GM18526 (cell line): ENCODE measurements around the gene DCTN3.

Experiments
- POLR2A ChIP-seq: IDR thresholded peaks from 3 replicates; pipeline ENCODE4 v1.6.1; 2011; ENCODE audit not compliant: insufficient read length; ENCODE audit errors: extremely low read depth

The DCTN3 gene

DNA sequence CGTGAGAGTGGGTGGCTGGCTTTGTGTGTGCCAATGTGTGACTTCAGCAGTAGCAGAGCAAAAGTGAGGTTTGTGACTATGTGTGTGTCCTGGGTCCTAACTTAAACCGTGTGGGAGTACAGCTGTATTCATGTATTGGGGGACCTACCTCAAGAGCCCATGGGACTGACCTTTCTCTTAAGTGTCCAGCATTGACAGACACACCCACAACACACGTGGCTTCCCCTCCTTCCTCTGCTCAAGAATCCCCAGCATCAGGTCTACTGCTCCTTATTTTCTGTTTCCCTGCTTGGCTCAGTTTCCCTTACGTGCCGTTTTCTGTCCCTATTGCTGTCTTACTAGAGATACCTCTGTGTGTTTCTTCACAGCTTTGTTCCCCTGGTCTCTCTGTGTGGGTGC lies 32.3 kb upstream of the DCTN3 start:
- no peak for TF ChIP-seq POLR2A

DNA sequence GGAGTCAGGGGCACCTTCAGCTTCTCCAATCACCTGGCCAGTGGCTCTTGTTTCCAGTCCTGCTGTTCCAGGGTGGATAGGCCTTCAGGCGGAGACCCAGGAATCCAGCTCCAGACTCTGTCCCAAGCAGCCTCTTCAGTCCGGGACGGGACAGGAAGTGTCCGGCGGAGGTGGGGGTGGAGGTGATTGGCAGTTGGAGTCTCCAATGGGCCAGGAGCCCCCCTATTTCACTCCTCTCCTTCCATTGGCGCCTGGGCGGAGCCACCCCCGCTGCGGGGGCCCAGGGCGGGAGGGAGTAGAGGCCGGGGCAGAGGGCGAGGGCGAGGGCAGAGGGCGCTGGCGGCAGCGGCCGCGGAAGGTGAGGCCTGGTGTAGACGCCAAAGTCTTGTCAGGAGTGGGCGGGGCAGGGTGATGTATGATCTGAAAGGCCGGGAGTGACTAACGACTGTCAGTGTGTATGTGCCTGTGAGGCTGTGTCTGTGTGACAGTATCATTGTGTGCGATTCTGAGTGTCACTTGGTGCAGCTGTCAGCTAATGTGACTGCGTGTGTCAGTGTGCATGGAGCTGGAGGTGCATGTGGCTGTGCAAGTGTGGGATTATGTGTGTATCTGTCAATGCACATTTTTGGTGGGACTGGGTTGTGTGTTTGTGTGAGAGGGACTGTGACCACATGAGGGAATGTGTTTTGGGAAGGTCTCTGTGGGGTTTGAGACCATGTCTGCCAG lies 31.7 kb upstream of the DCTN3 start, which contains the start of gene IL11RA:
IL11RA (plus strand) TSS at position 310 of the 726 bp plus-strand sequence. CDS start 3,033 bp downstream, outside the sequence.
- TF ChIP-seq POLR2A = no peak

GRCh38 chr9:34651321-34651720 lies 31.0 kb upstream of the DCTN3 start:
- TF ChIP-seq POLR2A = no peak

DNA sequence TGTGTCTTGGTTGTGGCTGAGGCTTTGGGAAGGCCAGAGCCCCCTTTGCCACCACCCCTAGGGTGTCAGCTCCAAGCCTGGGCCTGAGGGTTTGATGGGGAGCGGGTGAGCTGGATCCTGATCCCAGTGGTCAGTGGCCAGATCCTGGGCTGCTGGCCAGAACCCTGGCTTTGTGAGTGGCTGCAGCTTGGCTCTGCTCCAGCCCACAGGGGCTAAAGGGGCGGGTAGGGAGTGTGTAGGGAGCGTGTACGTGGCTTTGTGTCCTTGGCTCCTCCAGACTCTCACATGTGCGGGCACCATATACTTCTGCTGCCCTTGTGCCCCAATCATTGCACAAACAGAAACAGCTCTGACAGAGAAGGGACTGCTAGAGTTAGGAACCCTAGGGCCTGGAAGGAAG lies 30.5 kb upstream of the DCTN3 start:
- TF ChIP-seq POLR2A = no peak

DNA sequence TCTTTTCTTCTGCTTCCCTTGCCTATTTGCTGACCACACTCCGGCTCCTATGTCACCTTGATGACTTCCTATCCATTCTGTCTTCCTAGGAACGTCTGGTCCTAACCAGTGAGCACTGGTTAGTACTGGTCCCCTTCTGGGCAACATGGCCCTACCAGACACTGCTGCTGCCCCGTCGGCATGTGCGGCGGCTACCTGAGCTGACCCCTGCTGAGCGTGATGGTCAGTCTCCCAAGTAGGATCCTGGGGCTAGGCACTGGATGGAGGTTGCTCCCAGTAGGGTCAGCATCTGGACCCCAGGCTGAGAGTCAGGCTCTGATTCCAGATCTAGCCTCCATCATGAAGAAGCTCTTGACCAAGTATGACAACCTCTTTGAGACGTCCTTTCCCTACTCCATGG lies 28.4 kb upstream of the DCTN3 start:
- no peak for TF ChIP-seq POLR2A

GRCh38 chr9:34647651-34648050 lies 27.4 kb upstream of the DCTN3 start:
- TF ChIP-seq POLR2A = no peak

DNA sequence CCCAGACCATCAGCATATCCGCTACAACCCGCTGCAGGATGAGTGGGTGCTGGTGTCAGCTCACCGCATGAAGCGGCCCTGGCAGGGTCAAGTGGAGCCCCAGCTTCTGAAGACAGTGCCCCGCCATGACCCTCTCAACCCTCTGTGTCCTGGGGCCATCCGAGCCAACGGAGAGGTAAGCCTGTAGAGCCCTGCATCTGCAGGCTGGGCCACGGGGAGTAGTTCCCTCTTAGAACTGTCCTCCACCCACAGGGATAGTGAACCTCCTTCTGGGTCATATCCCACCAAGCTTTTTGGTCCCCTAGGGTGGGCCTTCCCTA lies 26.7 kb upstream of the DCTN3 start:
- TF ChIP-seq POLR2A = no peak

DNA sequence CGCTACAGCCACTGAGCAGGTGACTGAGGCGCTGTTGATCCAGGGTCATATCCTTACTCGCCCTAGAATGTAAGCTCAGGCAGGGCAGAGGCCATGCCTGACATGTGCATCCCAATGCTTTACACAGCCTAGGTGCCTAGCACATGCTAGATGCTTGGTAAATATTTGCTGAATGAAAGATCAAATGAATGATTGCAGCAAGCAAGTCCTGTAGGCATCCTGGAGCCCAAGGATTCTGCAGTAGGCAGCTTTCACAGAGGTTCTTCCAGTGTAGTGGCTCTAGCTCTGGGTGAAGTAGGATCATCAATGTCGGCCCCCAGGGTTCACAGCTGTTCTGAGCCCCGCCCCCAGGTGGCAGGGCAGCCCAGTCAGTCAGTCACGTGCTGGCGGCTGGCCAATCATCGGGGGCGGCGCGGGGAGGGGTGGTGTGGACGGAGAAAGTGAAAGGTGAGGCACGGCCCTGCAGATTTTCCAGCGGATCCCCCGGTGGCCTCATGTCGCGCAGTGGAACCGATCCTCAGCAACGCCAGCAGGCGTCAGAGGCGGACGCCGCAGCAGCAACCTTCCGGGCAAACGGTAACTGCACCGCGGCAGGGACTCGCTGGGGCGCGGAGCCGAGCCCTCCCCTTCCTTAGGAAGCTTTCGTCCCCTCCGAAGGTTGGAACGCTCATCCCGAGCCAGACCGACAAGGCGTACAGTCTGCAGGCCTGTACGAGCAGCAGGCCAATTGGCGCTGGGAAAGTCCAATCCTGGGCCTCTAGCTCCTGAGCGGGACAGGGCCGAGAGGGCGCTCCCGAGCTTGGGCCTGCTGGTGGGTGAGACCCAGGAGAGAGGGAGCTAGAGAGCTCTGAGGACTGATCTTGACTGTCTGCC lies 26.2 kb upstream of the DCTN3 start, which contains the start of gene GALT:
GALT (plus strand) TSS at position 465 of the 873 bp plus-strand sequence; CDS start at position 495, 30 bp downstream.
- peak; percentile 81 for TF ChIP-seq POLR2A

DNA sequence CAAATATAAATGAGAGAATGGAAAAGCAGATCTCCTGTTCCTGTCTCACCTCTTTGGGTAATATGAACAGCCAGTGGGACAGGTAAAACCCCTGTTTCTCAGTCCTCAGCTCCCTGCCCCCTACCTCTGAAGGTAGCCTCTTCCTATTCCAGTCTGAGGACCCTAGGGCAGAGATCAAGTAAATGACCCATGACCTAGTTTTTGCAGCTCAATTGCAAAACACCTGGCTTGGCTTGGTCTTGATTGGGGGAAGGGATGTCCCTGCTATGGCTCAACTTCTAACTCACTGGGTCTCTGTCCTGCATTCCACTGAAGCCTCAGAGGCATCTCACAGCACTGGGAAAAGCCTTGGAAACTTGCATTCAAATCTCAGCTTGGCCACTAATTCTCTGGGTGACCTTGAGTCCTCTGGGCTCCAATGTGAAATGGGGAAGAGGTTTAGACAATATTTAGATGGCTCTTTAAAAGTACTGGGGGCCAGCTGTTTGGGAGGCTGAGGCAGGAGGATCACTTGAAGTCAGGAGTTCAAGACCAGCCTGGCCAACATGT lies 24.5 kb upstream of the DCTN3 start:
- no peak for TF ChIP-seq POLR2A

DNA sequence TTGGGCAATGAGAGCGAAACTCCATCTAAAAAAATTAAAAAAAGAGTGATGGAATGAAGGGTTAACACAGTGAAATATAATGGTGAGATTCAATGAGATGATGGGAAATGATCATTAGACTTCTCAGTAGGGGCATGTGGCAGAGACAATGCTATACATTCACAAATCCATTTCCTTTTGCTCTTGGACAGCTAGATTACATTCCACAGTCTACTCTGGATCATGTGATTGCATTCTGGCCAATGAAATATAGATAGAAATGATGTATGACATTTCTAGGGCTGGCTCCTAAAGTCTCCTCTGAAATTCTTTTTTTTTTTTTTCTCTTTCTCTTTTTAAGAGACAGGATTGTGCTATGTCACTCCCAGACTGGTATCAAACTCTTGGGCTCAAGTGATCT lies 22.4 kb upstream of the DCTN3 start:
- TF ChIP-seq POLR2A = no peak

DNA sequence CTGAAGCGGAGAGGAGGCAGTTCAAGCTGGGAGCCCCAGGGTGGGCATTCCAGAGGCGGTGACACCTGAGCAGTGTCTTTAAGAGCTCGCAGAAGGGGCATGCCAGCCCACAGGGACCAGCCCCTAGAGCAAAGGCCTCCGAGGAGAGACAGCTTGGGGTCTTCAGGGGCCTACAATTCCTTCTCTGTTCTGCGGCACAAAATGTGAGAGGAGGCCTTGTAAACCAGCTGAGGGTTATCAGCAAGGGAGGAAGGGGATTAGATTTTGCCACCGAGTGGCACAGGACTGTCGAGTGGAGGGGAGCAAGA lies 17.8 kb upstream of the DCTN3 start:
- TF ChIP-seq POLR2A = no peak

DNA sequence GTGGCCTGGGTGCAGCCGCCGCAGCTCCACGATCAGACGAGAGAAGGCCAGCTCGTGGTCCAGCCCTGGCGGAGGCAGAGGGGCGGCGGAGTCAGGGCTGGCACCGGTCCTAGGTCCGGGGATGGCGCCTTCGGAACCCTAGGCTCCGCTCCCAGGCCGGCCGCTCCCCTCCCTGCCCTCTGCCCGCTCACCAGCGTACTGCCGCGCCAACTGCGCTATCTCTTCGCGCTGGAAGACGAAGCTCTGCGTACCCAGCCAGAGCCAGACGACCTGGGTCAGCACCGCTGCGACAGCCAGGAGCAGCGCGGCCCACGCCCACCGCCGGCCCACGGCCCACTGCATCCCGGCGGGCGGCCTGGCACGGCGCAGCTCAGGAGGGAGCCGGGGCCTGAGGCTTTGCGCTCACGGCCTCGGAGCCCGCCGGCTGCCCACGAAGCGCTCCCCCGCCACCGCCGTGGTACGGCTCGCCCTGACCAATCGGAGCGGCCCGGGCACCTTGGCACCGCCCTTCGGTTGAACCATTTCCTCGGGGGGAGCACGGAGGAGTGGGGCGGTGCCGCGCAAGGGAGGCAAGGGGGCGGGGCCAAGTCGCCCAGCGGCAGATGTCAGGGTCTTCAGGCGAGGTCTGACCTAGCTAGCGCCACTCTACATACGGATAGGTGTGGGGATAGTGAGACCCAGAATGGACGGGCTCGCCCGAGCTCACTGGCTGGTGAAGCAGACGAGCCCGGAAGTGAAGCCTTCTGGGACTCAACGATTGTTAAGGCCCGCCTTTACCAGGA lies 17.3 kb upstream of the DCTN3 start, which contains the start of gene SIGMAR1:
SIGMAR1 (minus strand) TSS at position 432 of the 782 bp plus-strand sequence; CDS start at position 342, 90 bp downstream.
- TF ChIP-seq POLR2A = peak; percentile 70

DNA sequence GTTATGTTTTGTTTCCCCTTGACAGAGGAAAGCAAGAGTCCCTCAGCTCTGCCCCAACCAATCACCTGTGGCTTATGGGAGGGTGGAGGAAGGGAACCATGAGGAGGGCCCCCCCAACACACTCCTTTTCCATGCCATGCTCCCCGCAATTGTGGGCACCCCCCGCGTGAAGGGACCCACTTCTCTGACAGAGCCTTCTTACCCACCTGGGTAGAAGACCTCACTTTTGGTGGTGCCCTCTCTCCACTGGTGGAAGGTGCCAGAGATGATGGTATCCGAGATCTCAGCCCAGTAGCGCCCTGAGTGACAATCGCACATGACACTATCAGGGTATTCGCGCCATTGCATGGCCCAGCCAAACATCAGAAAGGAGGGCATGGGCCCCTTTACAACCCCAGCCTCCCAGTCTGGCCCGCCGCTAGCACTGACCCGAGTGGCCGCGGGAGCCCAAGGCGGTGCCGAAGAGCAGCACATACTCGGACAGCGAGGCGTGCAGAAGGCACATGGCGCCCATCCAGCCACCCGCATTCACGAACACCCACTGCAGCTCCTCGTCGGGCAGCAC lies 16.6 kb upstream of the DCTN3 start:
- TF ChIP-seq POLR2A = no peak

DNA sequence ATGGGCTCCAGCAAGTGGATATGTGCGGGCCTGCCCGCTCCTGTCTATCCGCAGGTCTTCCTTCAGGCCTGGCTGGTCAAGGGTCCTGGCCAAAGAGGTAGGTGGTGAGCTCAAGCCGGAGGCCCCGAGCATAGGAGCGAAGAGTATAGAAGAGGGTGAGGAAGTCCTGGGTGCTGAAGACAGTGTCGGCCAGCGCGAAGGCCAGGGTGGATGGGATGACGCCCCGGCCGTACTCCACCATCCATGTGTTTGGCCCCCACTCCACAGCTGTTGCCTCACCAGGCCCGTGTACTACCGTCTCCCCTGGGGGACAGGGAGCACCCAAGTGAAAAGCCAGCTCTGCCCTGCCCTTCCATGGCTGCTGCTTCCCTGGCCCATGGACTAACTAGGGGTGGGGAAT lies 15.3 kb upstream of the DCTN3 start:
- TF ChIP-seq POLR2A = no peak
